IMR-90 (cell line): ENCODE measurements around the gene RABGAP1. TPM values are rescaled to one million over a fixed set of nuclear protein-coding genes. Genes with fewer than 3 reads are reported as not detected.

Source experiments
- ATAC-seq: fragments of 200-7000 bp; cut with Tn5 transposase; 2 replicates; pipeline ENCODE4 v1.9.1; 2020; ENCODE audit warnings: low read depth, mild to moderate bottlenecking, moderate library complexity
- BruUV-seq: library from RNA; stranded (reverse); fragments of 400-500 nt; replicated peaks from 2 replicates; lab custom pipeline; 2021; lab: Mats Ljungman, UMichigan
- CTCF ChIA-PET: fragments of 300-600 bp; formaldehyde crosslinking; extraction: SDS; loops from one replicate; lab custom pipeline; 2021; ENCODE audit warnings: antibody characterized with exemption; lab: Yijun Ruan, JAX
- POLR2A ChIA-PET: fragments of 300-600 bp; sonication (Branson Sonifier 250); formaldehyde crosslinking; loops from one replicate; lab custom pipeline; 2022; ENCODE audit warnings: antibody characterized with exemption; ENCODE audit not compliant: unreplicated experiment; lab: Charles Lee
- DNase-seq: peaks from one replicate; pipeline ENCODE4 v3.0.0; 2013
- H2AFZ ChIP-seq: replicated peaks from 2 replicates; pipeline ENCODE3; 2013; ENCODE audit warnings: low read length, mild to moderate bottlenecking; ENCODE audit not compliant: poor library complexity
- H2AK5ac ChIP-seq: 2 replicates; pipeline ENCODE4 v1.6.1; 2013; ENCODE audit warnings: low read depth, low read length, inconsistent platforms
- H2AK9ac ChIP-seq: replicated peaks from 2 replicates; pipeline ENCODE3; 2013; ENCODE audit warnings: mild to moderate bottlenecking, low read depth, low read length, moderate library complexity; ENCODE audit not compliant: poor library complexity
- H2BK120ac ChIP-seq: 2 replicates; pipeline ENCODE4 v1.6.1; 2013; ENCODE audit warnings: low read depth, low read length, inconsistent platforms
- H2BK15ac ChIP-seq: 3 replicates; pipeline ENCODE4 v1.6.1; 2013; ENCODE audit warnings: low read depth, low read length, inconsistent platforms
- H2BK20ac ChIP-seq: 2 replicates; pipeline ENCODE4 v1.6.1; 2013; ENCODE audit warnings: low read depth, mild to moderate bottlenecking, inconsistent platforms, low read length, moderate library complexity
- H2BK5ac ChIP-seq: 2 replicates; pipeline ENCODE4 v1.6.1; 2013; ENCODE audit warnings: mild to moderate bottlenecking, low read depth, low read length, inconsistent platforms; ENCODE audit not compliant: poor library complexity, severe bottlenecking
- H3K14ac ChIP-seq: replicated peaks from 2 replicates; pipeline ENCODE4 v1.6.1; 2013; ENCODE audit warnings: low read depth, low read length, inconsistent platforms
- H3K18ac ChIP-seq: 2 replicates; pipeline ENCODE4 v1.6.1; 2013; ENCODE audit warnings: low read depth, low read length, control low read depth
- H3K23ac ChIP-seq: 2 replicates; pipeline ENCODE4 v1.6.1; 2013; ENCODE audit warnings: low read depth, low read length, inconsistent platforms
- H3K27ac ChIP-seq: 2 replicates; pipeline ENCODE4 v1.5.1; 2013; ENCODE audit warnings: mild to moderate bottlenecking, control low read depth, low read length; ENCODE audit not compliant: insufficient read depth
- H3K27me3 ChIP-seq: 2 replicates; pipeline ENCODE4 v1.6.1; 2013; ENCODE audit warnings: low read length; ENCODE audit not compliant: control insufficient read depth, insufficient read depth
- H3K36me3 ChIP-seq: 2 replicates; pipeline ENCODE4 v1.6.1; 2013; ENCODE audit warnings: low read length, mixed read lengths; ENCODE audit not compliant: control insufficient read depth, insufficient read depth
- H3K4ac ChIP-seq: 2 replicates; pipeline ENCODE4 v1.6.1; 2013; ENCODE audit warnings: low read depth, low read length, inconsistent platforms
- H3K4me1 ChIP-seq: 2 replicates; pipeline ENCODE4 v1.6.1; 2013; ENCODE audit warnings: low read length, mixed read lengths; ENCODE audit not compliant: control insufficient read depth, insufficient read depth
- H3K4me2 ChIP-seq: 2 replicates; pipeline ENCODE4 v1.6.1; 2013; ENCODE audit warnings: low read depth, mild to moderate bottlenecking, control low read depth, low read length, moderate library complexity
- H3K4me3 ChIP-seq: 2 replicates; pipeline ENCODE4 v1.5.1; 2013; ENCODE audit warnings: low read depth, mild to moderate bottlenecking, control low read depth, low read length, moderate library complexity; ENCODE audit not compliant: insufficient read depth
- H3K56ac ChIP-seq: 2 replicates; pipeline ENCODE4 v1.6.1; 2013; ENCODE audit warnings: low read length, inconsistent platforms; ENCODE audit not compliant: insufficient read depth; ENCODE audit errors: extremely low read depth
- H3K79me1 ChIP-seq, 2 experiments: 2 replicates each; pipeline ENCODE4 v1.6.1; 2013; ENCODE audit warnings: low read length in 2 of 2, inconsistent platforms in 1 of 2, low read depth in 1 of 2
- H3K9ac ChIP-seq: 2 replicates; pipeline ENCODE4 v1.6.1; 2013; ENCODE audit warnings: low read depth, low read length, control low read depth
- H3K9me1 ChIP-seq: 2 replicates; pipeline ENCODE4 v1.6.1; 2013; ENCODE audit warnings: low read length, inconsistent platforms; ENCODE audit not compliant: insufficient read depth
- H3K9me3 ChIP-seq: 2 replicates; pipeline ENCODE4 v1.6.1; 2013; ENCODE audit warnings: low read length; ENCODE audit not compliant: control insufficient read depth, insufficient read depth
- H4K20me1 ChIP-seq: 2 replicates; pipeline ENCODE4 v1.6.1; 2013; ENCODE audit warnings: low read length, inconsistent platforms; ENCODE audit not compliant: insufficient read depth
- H4K5ac ChIP-seq: 2 replicates; pipeline ENCODE4 v1.6.1; 2013; ENCODE audit warnings: mild to moderate bottlenecking, low read depth, low read length, control low read depth
- H4K8ac ChIP-seq, 2 experiments: 2 replicates each; pipeline ENCODE4 v1.6.1; 2013; ENCODE audit warnings: low read depth in 2 of 2, low read length in 2 of 2, control low read depth in 1 of 2, inconsistent platforms in 1 of 2
- H4K91ac ChIP-seq: 2 replicates; pipeline ENCODE4 v1.6.1; 2013; ENCODE audit warnings: low read depth, low read length, inconsistent platforms; ENCODE audit not compliant: insufficient read depth
- CEBPB ChIP-seq: IDR thresholded peaks from 2 replicates; pipeline ENCODE4 v1.6.1; 2012; ENCODE audit warnings: low read depth, low read length, improper control_type of control experiment
- CHD1 ChIP-seq: IDR thresholded peaks from 2 replicates; pipeline ENCODE4 v1.6.1; 2012; ENCODE audit warnings: low read depth, low read length, improper control_type of control experiment
- FOS ChIP-seq: fragments of 150-350 bp; IDR thresholded peaks from 2 replicates; pipeline ENCODE4 v1.6.1; 2016; ENCODE audit warnings: low read depth, low read length
- MAFK ChIP-seq: IDR thresholded peaks from 2 replicates; pipeline ENCODE4 v1.6.1; 2012; ENCODE audit warnings: low read depth, low read length, improper control_type of control experiment
- MAZ ChIP-seq: IDR thresholded peaks from 2 replicates; pipeline ENCODE4 v1.6.1; 2012; ENCODE audit warnings: low read depth, mild to moderate bottlenecking, low read length, improper control_type of control experiment, moderate library complexity, borderline replicate concordance
- MXI1 ChIP-seq: IDR thresholded peaks from 2 replicates; pipeline ENCODE4 v1.6.1; 2012; ENCODE audit warnings: low read depth, mild to moderate bottlenecking, low read length, moderate library complexity, borderline replicate concordance
- NFE2L2 ChIP-seq: fragments of 150-350 bp; IDR thresholded peaks from 2 replicates; pipeline ENCODE4 v1.6.1; 2016; ENCODE audit warnings: low read depth, mild to moderate bottlenecking, low read length
- POLR2A ChIP-seq: IDR thresholded peaks from 2 replicates; pipeline ENCODE4 v1.6.1; 2012; ENCODE audit warnings: mild to moderate bottlenecking, low read depth, low read length
- RAD21 ChIP-seq: IDR thresholded peaks from 2 replicates; pipeline ENCODE4 v1.6.1; 2012; ENCODE audit warnings: low read length, improper control_type of control experiment
- RCOR1 ChIP-seq: IDR thresholded peaks from 2 replicates; pipeline ENCODE4 v1.6.1; 2012; ENCODE audit warnings: mild to moderate bottlenecking, low read length, improper control_type of control experiment; ENCODE audit not compliant: insufficient replicate concordance
- RFX5 ChIP-seq: IDR thresholded peaks from 2 replicates; pipeline ENCODE4 v1.8.0; 2012; ENCODE audit warnings: low read depth, mild to moderate bottlenecking, low read length, moderate library complexity
- SMC3 ChIP-seq: fragments of 150-350 bp; IDR thresholded peaks from 2 replicates; pipeline ENCODE4 v1.6.1; 2016; ENCODE audit warnings: low read depth, mild to moderate bottlenecking, antibody characterized with exemption, low read length, moderate library complexity
- whole genome bisulfite sequencing, 2 experiments: methylation state at CpG; one replicate each; pipeline versions ENCODE4 v1.1.5 to v1.1.7; 2013; ENCODE audit warnings: missing lambda C conversion rate in 2 of 2; ENCODE audit not compliant: insufficient read length in 1 of 2; ENCODE audit errors: extremely low coverage in 2 of 2; 5-methylcytosine and 5-hydroxymethylcytosine counted together
- dilution Hi-C: fragments of 300-500 bp; cut with HindIII; formaldehyde crosslinking; loops from one replicate; pipeline ENCODE4 v1.14.3; 2018; ENCODE audit warnings: low sequenced_read_pairs; ENCODE audit not compliant: unreplicated experiment
- in situ Hi-C: fragments of 300-500 bp; cut with MboI; formaldehyde crosslinking; loops from 3 replicates; pipeline ENCODE4 v1.14.3; 2019; ENCODE audit warnings: low sequenced_read_pairs, inconsistent platforms, mixed read lengths
- intact Hi-C: fragments of 100-400 bp; cut with micrococcal nuclease; formaldehyde crosslinking; loops from 2 replicates; pipeline ENCODE4 v1.10.0; 2022
- polyA plus RNA-seq, 3 experiments: library from polyadenylated mRNA; depleted of rRNA; stranded (reverse); fragments of >200 nt; gene quantifications; 2 replicates each; pipeline ENCODE4 v1.2.3, GENCODE V29; 2012; ENCODE audit warnings: low replicate concordance in 1 of 3
- total RNA-seq: library from RNA; depleted of rRNA; stranded (reverse); fragments of >200 nt; gene quantifications from 2 replicates; pipeline ENCODE4 v1.2.3, GENCODE V29; 2012
- TF ChIP-seq, protein P1 (sequence below): fragments of 150-350 bp; IDR thresholded peaks from 2 replicates; pipeline ENCODE4 v1.6.1; 2016; ENCODE audit warnings: low read depth, mild to moderate bottlenecking, low read length, moderate library complexity, borderline replicate concordance
- TF ChIP-seq, protein P2 (sequence below): fragments of 150-350 bp; IDR thresholded peaks from 2 replicates; pipeline ENCODE4 v1.6.1; 2017; ENCODE audit warnings: mild to moderate bottlenecking, antibody characterized with exemption, low read length, low read depth
- TF ChIP-seq, protein P3 (sequence below): conservative IDR thresholded peaks from 2 replicates; pipeline ENCODE4 v1.5.1; 2012; ENCODE audit warnings: mild to moderate bottlenecking, low read depth, low read length, improper control_type of control experiment

The RABGAP1 gene
- total and polyA plus RNA-seq, 2 of the 4 experiments (the other 2 are of a cell fraction), result 20.0 to 53.9 TPM

DNA sequence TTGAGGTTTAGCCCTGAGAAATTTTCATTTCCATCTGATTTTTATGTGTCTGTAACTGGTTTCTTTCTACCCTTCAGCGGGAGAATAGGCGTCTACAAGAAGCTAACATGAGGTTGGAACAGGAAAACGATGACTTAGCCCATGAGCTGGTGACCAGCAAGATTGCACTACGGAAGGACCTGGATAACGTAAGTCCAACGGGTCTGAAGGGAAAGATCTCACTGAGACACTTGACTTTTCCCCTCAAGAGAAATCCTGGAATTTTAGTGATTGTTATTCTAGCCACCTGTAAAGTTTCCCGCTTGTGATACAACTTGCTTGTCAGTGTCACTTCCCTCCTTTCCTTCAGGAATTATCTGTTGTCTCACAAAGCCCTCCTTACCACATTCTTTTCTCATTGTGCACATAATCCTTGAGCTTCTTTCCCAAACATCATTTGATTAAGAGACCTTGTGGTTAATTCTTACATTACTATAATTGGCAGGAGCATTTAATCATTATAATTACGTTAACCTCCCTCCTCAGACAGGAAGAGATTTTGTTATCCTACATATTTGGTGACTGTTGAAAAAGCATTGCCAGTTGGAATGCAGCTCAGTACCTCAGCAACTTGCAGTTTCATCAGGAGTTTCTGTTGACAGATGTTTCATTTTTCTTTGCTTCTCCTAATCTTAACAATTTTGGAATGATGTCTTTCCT lies 149.5 kb downstream of the RABGAP1 start:
- POLR2A ChIA-PET, result no interaction called here
- Histone ChIP-seq H3K9me3 (no peaks in the 10 kb centered on the region), H2BK5ac (peak overlapping the region; percentile 29), H3K18ac (no peak overlapping the region; the same call in 1 of the 2 replicates), H2AK9ac (no peak overlapping the region), H3K9ac (no peak overlapping the region), H2BK15ac (no peak overlapping the region), H2BK20ac (no peak overlapping the region), H4K5ac (no peak overlapping the region), H3K23ac (peak overlapping the region; percentile 29; the same call in 1 of the 2 replicates), H3K27me3 (no peaks in the 10 kb centered on the region), H4K8ac (peak overlapping the region in 1 of 2 experiments; percentile 53; a peak in 1 of 4 replicates), H3K79me1 (peaks cover 0 to 10% of the 10 kb centered on the region in 2 experiments; a peak in 2 of 4 replicates), H3K4me2 (no peak overlapping the region), H2AK5ac (no peak overlapping the region), H3K14ac (peak overlapping the region; percentile 54; the same call in 1 of the 2 replicates), H3K56ac (no peak overlapping the region), H2AFZ (no peak overlapping the region), H3K4me3 (no peak overlapping the region), H3K36me3 (peaks cover 20% of the 10 kb centered on the region), H3K4me1 (peaks cover 8% of the 10 kb centered on the region), H4K91ac (peak overlapping the region; percentile 55; the same call in 1 of the 2 replicates), H4K20me1 (no peaks in the 10 kb centered on the region), H3K27ac (peak overlapping the region; percentile 53; the same call in 1 of the 2 replicates), H2BK120ac (no peak overlapping the region), H3K4ac (no peak overlapping the region), H3K9me1 (peaks cover 11% of the 10 kb centered on the region)
- BruUV-seq, result no TSS peak
- dilution Hi-C loops (no loop called here), intact Hi-C loops (no loop called here), in situ Hi-C loops (no loop called here)
- peak; percentile 76 for ATAC-seq
- CTCF ChIA-PET, result interaction anchor here (0.6 to 1.0 kb wide), 2 partner anchors 13 to 41 kb away, joined by 3 read pairs; no protein-coding TSS in a partner anchor
- peak; percentile 38 for DNase-seq
- WGBS, 2 experiments, result no CpG with 5 or more reads among the region's 8 CpGs
- TF ChIP-seq CHD1, result no peak
- no peak for TF ChIP-seq SMC3
- no peak for TF ChIP-seq MXI1
- no peak for TF ChIP-seq CEBPB
- TF ChIP-seq MAFK, result no peak
- TF ChIP-seq, protein P1, sequence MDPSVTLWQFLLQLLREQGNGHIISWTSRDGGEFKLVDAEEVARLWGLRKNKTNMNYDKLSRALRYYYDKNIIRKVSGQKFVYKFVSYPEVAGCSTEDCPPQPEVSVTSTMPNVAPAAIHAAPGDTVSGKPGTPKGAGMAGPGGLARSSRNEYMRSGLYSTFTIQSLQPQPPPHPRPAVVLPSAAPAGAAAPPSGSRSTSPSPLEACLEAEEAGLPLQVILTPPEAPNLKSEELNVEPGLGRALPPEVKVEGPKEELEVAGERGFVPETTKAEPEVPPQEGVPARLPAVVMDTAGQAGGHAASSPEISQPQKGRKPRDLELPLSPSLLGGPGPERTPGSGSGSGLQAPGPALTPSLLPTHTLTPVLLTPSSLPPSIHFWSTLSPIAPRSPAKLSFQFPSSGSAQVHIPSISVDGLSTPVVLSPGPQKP, result no peak
- no peak for TF ChIP-seq NFE2L2
- no peak for TF ChIP-seq MAZ
- TF ChIP-seq, protein P2, sequence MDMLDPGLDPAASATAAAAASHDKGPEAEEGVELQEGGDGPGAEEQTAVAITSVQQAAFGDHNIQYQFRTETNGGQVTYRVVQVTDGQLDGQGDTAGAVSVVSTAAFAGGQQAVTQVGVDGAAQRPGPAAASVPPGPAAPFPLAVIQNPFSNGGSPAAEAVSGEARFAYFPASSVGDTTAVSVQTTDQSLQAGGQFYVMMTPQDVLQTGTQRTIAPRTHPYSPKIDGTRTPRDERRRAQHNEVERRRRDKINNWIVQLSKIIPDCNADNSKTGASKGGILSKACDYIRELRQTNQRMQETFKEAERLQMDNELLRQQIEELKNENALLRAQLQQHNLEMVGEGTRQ, result no peak
- no peak for TF ChIP-seq RCOR1
- no peak for TF ChIP-seq FOS
- TF ChIP-seq, protein P3, sequence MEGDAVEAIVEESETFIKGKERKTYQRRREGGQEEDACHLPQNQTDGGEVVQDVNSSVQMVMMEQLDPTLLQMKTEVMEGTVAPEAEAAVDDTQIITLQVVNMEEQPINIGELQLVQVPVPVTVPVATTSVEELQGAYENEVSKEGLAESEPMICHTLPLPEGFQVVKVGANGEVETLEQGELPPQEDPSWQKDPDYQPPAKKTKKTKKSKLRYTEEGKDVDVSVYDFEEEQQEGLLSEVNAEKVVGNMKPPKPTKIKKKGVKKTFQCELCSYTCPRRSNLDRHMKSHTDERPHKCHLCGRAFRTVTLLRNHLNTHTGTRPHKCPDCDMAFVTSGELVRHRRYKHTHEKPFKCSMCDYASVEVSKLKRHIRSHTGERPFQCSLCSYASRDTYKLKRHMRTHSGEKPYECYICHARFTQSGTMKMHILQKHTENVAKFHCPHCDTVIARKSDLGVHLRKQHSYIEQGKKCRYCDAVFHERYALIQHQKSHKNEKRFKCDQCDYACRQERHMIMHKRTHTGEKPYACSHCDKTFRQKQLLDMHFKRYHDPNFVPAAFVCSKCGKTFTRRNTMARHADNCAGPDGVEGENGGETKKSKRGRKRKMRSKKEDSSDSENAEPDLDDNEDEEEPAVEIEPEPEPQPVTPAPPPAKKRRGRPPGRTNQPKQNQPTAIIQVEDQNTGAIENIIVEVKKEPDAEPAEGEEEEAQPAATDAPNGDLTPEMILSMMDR, result no peak
- TF ChIP-seq RFX5, result no peak
- TF ChIP-seq RAD21, result no peak
- TF ChIP-seq POLR2A, result no peak
